GM12872 (cell line): ENCODE measurements around the gene CAPN12.

Source experiments
- CTCF ChIP-seq: IDR thresholded peaks from 3 replicates; pipeline ENCODE4 v1.5.1; 2011; ENCODE audit warnings: low read depth, mild to moderate bottlenecking, low read length, moderate library complexity; ENCODE audit not compliant: insufficient read depth

The CAPN12 gene

GRCh38 chr19:38744298-38744681 is at the start of gene CAPN12:
CAPN12 (minus strand) TSS chr19:38744474; CDS start chr19:38744165, 309 bp downstream.
- no peak for TF ChIP-seq CTCF

GRCh38 chr19:38793671-38794070 is 49.4 kb upstream of the CAPN12 start:
- TF ChIP-seq CTCF = no peak

GRCh38 chr19:38793177-38793576 is 48.9 kb upstream of the CAPN12 start:
- TF ChIP-seq CTCF = no peak

GRCh38 chr19:38792250-38793111 is 48.2 kb upstream of the CAPN12 start:
- TF ChIP-seq CTCF = peak; percentile 54; the same call in 2 of the 3 replicates

- TF ChIP-seq CTCF = no peak
Observed at GRCh38 chr19:38788478-38789243, 44.4 kb upstream of the CAPN12 start, which contains the start of gene LGALS7B. LGALS7B (plus strand) TSS chr19:38789200; CDS start chr19:38789227, 27 bp downstream.

- TF ChIP-seq CTCF = no peak
Observed at GRCh38 chr19:38786572-38787265, 42.4 kb upstream of the CAPN12 start.

GRCh38 chr19:38785187-38785699 is 41.0 kb upstream of the CAPN12 start:
- TF ChIP-seq CTCF = no peak
